Astrocyte (in vitro differentiated cells and primary cell): ENCODE measurements around the gene FTO. TPM values are rescaled to one million over a fixed set of nuclear protein-coding genes. Genes with fewer than 3 reads are reported as not detected.

Source experiments
- DNase-seq: peaks from one replicate; pipeline ENCODE4 v3.0.0-alpha.2; 2010; ENCODE audit warnings: low read depth
- FAIRE-seq: peaks from 2 replicates; lab custom pipeline; 2011; peaks lifted over from hg19 to GRCh38; lab: Jason Lieb, UNC
- H2AFZ ChIP-seq: 2 replicates; pipeline ENCODE4 v1.6.0; 2012; ENCODE audit warnings: low read depth, low read length, inconsistent platforms
- H3K27ac ChIP-seq: 2 replicates; pipeline ENCODE4 v1.5.1; 2011; ENCODE audit warnings: low read depth, low read length, inconsistent platforms
- H3K27me3 ChIP-seq: 2 replicates; pipeline ENCODE4 v1.6.0; 2011; ENCODE audit warnings: low read length, inconsistent platforms; ENCODE audit not compliant: insufficient read depth
- H3K36me3 ChIP-seq: 2 replicates; pipeline ENCODE4 v1.5.1; 2011; ENCODE audit warnings: low read length, inconsistent platforms; ENCODE audit not compliant: insufficient read depth
- H3K4me1 ChIP-seq: 2 replicates; pipeline ENCODE4 v1.5.1; 2011; ENCODE audit warnings: low read length, inconsistent platforms; ENCODE audit not compliant: insufficient read depth
- H3K4me2 ChIP-seq: 2 replicates; pipeline ENCODE4 v1.6.0; 2012; ENCODE audit warnings: low read length, inconsistent platforms
- H3K4me3 ChIP-seq: 2 replicates; pipeline ENCODE4 v1.5.1; 2011; ENCODE audit warnings: low read depth, mild to moderate bottlenecking, low read length, inconsistent platforms; ENCODE audit not compliant: insufficient read depth
- H3K79me2 ChIP-seq: 2 replicates; pipeline ENCODE4 v1.6.0; 2012; ENCODE audit warnings: mild to moderate bottlenecking, low read length, inconsistent platforms; ENCODE audit not compliant: insufficient read depth
- H3K9ac ChIP-seq: 2 replicates; pipeline ENCODE4 v1.6.0; 2012; ENCODE audit warnings: mild to moderate bottlenecking, low read length, inconsistent platforms
- H3K9me3 ChIP-seq: 2 replicates; pipeline ENCODE4 v1.5.1; 2012; ENCODE audit warnings: low read depth, mild to moderate bottlenecking, low read length, inconsistent platforms; ENCODE audit not compliant: insufficient read depth
- H4K20me1 ChIP-seq: 2 replicates; pipeline ENCODE4 v1.6.0; 2012; ENCODE audit warnings: low read length, inconsistent platforms; ENCODE audit not compliant: insufficient read depth
- H3K27ac Mint-ChIP-seq: one replicate; pipeline ENCODE4 v1.8.0; 2021; ENCODE audit warnings: mild to moderate bottlenecking, mixed read lengths; ENCODE audit not compliant: unreplicated experiment
- H3K27me3 Mint-ChIP-seq: one replicate; pipeline ENCODE4 v1.8.0; 2021; ENCODE audit warnings: low read depth, mixed read lengths; ENCODE audit not compliant: unreplicated experiment
- H3K36me3 Mint-ChIP-seq: one replicate; pipeline ENCODE4 v1.8.0; 2021; ENCODE audit warnings: low read depth, mixed read lengths; ENCODE audit not compliant: unreplicated experiment
- H3K4me1 Mint-ChIP-seq: one replicate; pipeline ENCODE4 v1.8.0; 2021; ENCODE audit warnings: low read depth, mixed read lengths; ENCODE audit not compliant: unreplicated experiment
- H3K4me3 Mint-ChIP-seq: one replicate; pipeline ENCODE4 v1.8.0; 2021; ENCODE audit warnings: mild to moderate bottlenecking, moderate library complexity, mixed read lengths; ENCODE audit not compliant: unreplicated experiment
- H3K9me3 Mint-ChIP-seq: one replicate; pipeline ENCODE4 v1.8.0; 2021; ENCODE audit warnings: mild to moderate bottlenecking, mixed read lengths; ENCODE audit not compliant: unreplicated experiment
- CTCF ChIP-seq: IDR thresholded peaks from 2 replicates; pipeline ENCODE4 v1.5.1; 2011; ENCODE audit warnings: low read depth, mild to moderate bottlenecking, inconsistent platforms, low read length, moderate library complexity; ENCODE audit not compliant: insufficient read depth
- EZH2 ChIP-seq: IDR thresholded peaks from 2 replicates; pipeline ENCODE4 v1.6.1; 2012; ENCODE audit warnings: mild to moderate bottlenecking, low read length, inconsistent platforms; ENCODE audit not compliant: insufficient read depth
- total RNA-seq: library from RNA; stranded (reverse); gene quantifications from 2 replicates; pipeline ENCODE4 v1.2.1, GENCODE V29; 2021

Gene FTO
- total RNA-seq, 1 donor from 2014 or later: 73.1 TPM

- H3K9me3 ChIP-seq: no peaks in the 10 kb centered on the region
- Mint-ChIP-seq H3K4me3 (peak overlapping the region; percentile 98), H3K9me3 (no peaks in the 10 kb centered on the region), H3K4me1 (peaks cover 5% of the 10 kb centered on the region), H3K27ac (peak overlapping the region; percentile 47), H3K36me3 (peaks cover 7% of the 10 kb centered on the region), H3K27me3 (no peaks in the 10 kb centered on the region)
- DNase-seq (no peak), FAIRE-seq (no peak)
- TF ChIP-seq EZH2 (no peak), CTCF (no peak)
- H3K79me2 ChIP-seq: peaks cover 68% of the 10 kb centered on the region
- H3K4me2 ChIP-seq: peak overlapping the region; percentile 86
- peak overlapping the region; percentile 69 for H3K27ac ChIP-seq
- H3K9ac ChIP-seq: peak overlapping the region; percentile 88
- H3K27me3 ChIP-seq: no peaks in the 10 kb centered on the region
- peaks cover 7% of the 10 kb centered on the region for H3K4me1 ChIP-seq
- H4K20me1 ChIP-seq: peaks cover 30% of the 10 kb centered on the region
- peak overlapping the region; percentile 81 for H3K4me3 ChIP-seq
- peak overlapping the region; percentile 90 for H2AFZ ChIP-seq
- H3K36me3 ChIP-seq: no peaks in the 10 kb centered on the region
Measured at GRCh38 chr16:53704445-53704813, 473 bp downstream of the FTO start.

DNA sequence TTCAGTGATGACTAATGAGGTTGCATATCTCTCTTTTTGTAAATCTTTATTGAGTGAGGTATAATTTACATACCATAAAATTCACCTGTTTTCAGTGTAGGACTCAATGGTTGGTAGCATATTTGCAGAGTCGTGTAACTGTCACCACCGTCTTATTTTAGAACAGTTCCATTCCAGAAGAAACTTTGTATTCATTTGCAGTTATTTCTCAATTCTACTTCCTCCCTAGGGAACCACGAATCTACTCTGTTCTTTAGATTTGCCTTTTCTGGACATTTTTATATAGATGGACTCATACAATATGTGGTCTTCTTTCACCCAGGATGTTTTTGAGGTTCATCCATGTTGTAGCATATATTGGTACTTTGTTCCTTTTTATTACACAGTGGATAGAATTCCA lies 3.7 kb downstream of the FTO start:
- Histone ChIP-seq H3K4me2 (no peak overlapping the region), H3K4me3 (no peak overlapping the region), H3K79me2 (peaks cover 87% of the 10 kb centered on the region), H3K9me3 (no peaks in the 10 kb centered on the region), H3K9ac (no peak overlapping the region), H3K4me1 (peaks cover 7% of the 10 kb centered on the region), H4K20me1 (peaks cover 43% of the 10 kb centered on the region), H2AFZ (no peak overlapping the region), H3K36me3 (no peaks in the 10 kb centered on the region), H3K27ac (no peak overlapping the region), H3K27me3 (no peaks in the 10 kb centered on the region)
- TF ChIP-seq CTCF (no peak), EZH2 (no peak)
- Mint-ChIP-seq H3K4me1 (peaks cover 5% of the 10 kb centered on the region), H3K4me3 (no peak overlapping the region), H3K27ac (no peak overlapping the region), H3K27me3 (no peaks in the 10 kb centered on the region), H3K9me3 (no peaks in the 10 kb centered on the region), H3K36me3 (peaks cover 2% of the 10 kb centered on the region)
- FAIRE-seq: no peak
- no peak for DNase-seq

DNA sequence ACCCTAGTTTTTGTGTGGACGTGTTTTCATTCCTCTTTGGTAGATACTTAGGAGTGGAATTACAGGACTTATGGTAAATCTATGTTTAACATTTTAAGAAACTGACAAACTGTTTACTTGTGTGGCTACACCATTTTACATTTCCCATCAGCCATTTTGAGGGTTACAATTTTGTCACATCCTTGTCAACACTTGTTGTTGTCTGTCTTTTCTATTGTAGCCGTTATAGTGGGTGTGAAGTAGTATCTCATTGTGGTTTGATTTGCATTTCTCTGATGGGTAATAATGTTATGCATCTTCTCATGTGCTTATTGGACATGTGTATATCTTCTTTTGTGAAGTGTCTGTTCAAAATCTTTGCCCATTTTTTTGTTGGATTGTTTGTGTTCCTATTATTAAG lies 4.5 kb downstream of the FTO start:
- no peak overlapping the region for H3K4me2 ChIP-seq
- no peak overlapping the region for H3K4me3 Mint-ChIP-seq
- no peaks in the 10 kb centered on the region for H3K9me3 ChIP-seq
- H3K27ac Mint-ChIP-seq: no peak overlapping the region
- no peak for TF ChIP-seq CTCF
- no peak for TF ChIP-seq EZH2
- H3K27ac ChIP-seq: no peak overlapping the region
- H3K36me3 Mint-ChIP-seq: peaks cover 2% of the 10 kb centered on the region
- no peak overlapping the region for H2AFZ ChIP-seq
- H3K9ac ChIP-seq: no peak overlapping the region
- no peaks in the 10 kb centered on the region for H3K9me3 Mint-ChIP-seq
- H3K4me1 Mint-ChIP-seq: peaks cover 5% of the 10 kb centered on the region
- no peak overlapping the region for H3K4me3 ChIP-seq
- H3K36me3 ChIP-seq: no peaks in the 10 kb centered on the region
- no peaks in the 10 kb centered on the region for H3K27me3 Mint-ChIP-seq
- peaks cover 87% of the 10 kb centered on the region for H3K79me2 ChIP-seq
- FAIRE-seq: no peak
- peaks cover 45% of the 10 kb centered on the region for H4K20me1 ChIP-seq
- no peaks in the 10 kb centered on the region for H3K27me3 ChIP-seq
- peaks cover 7% of the 10 kb centered on the region for H3K4me1 ChIP-seq
- DNase-seq: no peak
